T follicular helper cell (primary cell): ENCODE measurements around the gene KPRP.

Source experiments
- DNase-seq: peaks from one replicate; pipeline ENCODE4 v3.0.0-alpha.2; 2020; ENCODE audit warnings: low read depth

The KPRP gene

DNA sequence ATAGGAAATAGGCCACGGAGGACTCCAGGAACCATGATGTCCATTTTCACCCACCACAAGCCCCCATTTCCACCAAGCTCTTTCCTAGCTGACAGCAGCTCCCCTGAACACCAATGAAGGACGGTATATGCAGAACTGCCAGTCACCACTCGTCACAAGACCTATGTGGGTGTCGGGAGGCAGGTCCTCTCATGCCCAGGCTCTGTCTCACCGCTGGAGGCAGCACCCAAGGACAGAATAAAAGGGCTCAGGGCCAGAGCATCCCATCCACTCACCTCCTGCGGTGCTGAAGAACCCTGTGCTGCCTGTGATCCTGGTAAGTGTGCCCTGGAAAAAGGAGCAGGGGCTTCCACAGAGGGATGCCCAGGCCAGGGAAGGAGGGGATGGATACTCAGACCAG is 17.1 kb downstream of the KPRP start, which contains the start of gene LCE1F:
LCE1F (plus strand) TSS at position 266 of the 400 bp plus-strand sequence. CDS start 1,232 bp downstream, outside the sequence.
- no peak for DNase-seq

DNA sequence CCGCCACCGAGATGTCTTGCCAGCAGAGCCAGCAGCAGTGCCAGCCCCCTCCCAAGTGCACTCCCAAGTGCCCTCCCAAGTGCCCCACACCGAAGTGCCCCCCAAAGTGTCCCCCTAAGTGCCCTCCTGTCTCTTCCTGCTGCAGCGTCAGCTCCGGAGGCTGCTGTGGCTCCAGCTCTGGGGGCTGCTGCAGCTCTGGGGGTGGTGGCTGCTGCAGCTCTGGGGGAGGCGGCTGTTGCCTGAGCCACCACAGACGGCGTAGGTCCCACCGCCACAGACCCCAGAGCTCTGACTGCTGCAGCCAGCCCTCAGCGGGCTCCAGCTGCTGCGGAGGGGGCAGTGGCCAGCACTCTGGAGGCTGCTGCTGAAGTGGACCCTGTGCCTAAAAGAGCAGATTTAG is 18.5 kb downstream of the KPRP start:
- no peak for DNase-seq

DNA sequence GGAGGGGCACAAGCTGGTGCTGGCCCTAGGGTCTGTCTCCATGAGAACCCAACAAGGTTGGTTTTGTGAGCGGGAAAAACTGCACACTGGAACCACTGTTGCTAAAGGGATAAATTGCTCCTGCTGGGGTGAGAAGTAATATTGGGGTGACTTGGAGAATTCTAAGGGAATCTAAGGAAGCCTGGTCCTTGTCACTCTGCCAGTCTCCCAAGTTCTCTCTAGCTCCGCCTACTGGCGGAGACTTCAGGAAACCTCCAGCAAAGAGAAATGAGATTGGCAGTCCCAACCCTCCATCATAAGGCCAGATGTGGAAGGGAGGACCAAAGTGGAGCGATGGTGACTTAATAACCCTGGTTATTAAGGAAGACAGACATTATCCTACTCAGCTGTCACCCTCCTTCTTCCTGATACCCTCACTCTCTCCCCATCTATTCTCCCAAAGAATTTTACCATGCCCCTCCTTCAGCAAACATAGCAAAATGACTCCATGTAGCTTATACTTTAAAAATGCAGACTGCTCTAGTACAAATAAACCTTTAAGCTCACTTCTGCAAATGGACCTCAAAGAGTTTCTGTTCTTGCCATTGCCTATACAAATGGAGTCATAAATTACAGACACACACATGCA is 19.8 kb downstream of the KPRP start:
- no peak for DNase-seq

DNA sequence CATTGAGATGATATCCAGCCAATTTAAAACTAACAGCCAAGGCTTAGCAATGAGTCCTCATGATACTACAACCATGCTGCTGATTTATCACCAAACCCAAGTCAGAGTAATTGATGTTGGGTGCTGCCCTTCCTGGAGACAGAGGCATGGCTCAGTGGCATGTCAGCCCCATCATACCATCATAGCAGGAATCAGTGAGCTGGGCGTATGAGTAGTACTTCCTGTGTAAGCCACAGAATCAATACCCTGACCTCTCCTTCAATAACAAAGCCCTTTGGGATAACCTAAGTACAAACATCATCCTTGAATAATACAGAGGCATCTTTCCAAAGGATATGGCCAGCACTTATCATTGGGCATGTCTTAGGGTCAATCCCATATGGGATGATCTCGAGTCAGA is 25.3 kb downstream of the KPRP start:
- no peak for DNase-seq

DNA sequence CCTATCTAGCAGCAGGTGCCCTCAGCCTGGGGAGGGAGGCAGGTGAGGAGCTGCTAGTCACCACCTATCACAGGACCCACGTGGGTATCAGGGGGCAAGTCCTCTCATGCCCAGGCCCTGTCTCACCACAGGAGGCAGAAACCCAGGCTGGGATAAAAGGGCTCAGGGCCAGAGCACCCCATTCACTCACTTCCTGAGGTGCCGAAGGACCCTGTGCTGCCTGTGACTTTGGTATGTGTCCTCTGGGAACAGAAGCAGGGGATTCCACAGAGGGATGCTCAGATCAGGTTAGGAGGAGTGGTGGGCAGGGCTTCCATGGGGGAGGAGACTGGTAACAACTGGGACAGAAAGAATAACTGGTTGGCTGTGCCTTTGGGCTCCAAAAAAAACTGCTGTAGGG is 28.3 kb downstream of the KPRP start, which contains the start of gene LCE1E:
LCE1E (plus strand) TSS at position 181 of the 400 bp plus-strand sequence. CDS start 1,043 bp downstream, outside the sequence.
- no peak for DNase-seq

DNA sequence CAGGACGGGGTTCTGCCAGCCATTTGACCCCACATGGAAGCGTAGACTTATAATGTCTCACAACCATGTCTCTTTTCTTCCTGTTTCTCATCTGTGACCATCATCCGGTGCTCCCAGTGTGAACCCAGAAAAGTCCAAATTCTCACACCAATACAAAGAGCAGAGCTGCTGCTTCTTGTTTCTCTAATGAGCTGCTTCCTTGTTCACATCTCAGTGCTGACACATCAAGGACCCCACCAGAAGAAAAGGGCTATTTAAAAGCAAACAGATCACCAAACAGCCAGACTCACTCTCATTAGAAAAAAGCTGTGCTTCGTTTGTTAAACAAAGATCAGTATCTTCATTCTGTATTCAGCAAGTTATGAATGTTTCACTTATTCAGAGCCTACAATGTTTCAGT is 37.9 kb downstream of the KPRP start:
- no peak for DNase-seq

DNA sequence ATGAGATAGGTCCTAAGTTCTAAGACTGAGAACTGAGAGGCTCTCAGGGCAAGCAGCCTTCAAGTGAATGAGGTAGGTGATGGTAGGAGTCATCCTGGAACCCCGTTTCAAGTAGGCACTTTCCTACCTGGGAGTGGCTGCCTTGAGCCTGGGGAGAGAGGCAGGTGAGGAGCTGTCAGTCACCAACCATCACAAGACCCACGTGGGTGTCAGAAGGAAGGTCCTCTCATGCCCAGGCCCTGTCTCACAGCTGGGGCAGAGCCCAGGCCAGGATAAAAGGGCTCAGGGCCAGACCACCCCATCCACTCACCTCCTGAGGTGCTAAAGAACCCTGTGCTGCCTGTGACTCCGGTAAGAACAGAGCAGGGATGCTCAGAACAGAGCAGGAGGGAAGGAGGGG is 38.6 kb downstream of the KPRP start, which contains the start of gene LCE1D:
LCE1D (plus strand) TSS at position 301 of the 400 bp plus-strand sequence. CDS start 1,074 bp downstream, outside the sequence.
- DNase-seq = no peak

DNA sequence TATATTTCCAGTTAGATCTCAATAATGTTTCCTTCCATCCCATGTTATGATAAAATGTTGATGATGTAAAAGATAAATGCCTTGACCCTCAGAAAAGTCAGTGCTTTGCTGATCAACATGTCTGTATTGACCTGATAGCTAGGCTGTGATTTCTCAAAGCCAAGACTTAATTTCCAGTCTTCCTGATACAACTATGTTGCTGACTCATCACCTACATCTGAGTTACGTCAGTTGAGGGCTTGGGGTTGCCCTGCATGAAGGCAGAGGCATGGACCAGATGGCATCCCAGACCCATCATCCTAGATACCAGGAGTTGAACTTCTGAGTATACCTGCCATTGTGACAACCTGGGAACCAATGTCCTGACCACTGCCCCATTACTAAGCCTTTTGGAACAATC is 43.5 kb downstream of the KPRP start:
- no peak for DNase-seq

DNA sequence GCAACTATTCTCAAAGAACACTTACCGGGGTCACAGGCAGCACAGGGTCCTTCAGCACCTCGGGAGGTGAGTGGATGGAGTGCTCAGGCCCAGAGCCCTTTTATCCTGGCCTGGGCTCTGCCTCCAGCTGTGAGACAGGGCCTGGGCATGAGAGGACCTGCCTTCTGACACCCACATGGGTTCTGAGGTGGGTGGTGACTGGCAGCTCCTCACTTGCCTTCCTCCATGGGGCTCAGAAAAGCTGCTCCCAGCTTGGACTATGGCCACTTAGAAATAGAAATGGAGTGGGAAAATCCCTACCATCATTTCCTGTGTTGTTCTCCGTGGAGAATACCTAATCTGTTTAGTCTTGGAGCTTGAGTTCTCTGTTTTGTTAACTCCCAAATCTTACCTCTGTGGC is 48.8 kb downstream of the KPRP start, which contains the start of gene LCE1C:
LCE1C (minus strand) TSS at position 76 of the 400 bp plus-strand sequence. CDS start 1,173 bp downstream, outside the sequence.
- DNase-seq = no peak

DNA sequence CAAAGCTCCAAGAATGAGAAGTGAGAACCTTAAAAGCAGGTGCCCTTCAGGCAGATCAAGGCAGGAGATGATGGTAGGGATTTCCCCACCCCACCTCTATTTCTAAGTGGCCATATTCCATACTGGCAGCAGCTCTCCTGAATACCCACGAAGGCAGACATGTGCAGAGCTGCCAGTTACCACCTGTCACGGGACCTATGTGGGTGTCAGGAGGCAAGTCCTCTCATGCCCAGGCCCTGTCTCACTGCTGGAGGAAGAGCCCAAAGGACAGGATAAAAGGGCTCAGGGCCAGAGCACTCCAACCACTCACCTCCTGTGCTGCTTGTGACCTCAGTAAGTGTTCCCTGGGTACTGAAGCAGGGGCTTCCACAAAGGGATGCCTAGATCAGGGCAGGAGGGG is 53.2 kb downstream of the KPRP start:
- DNase-seq = no peak
